HCT116 (cell line): Measurements from ENCODE around the gene MYBPHL. TPM values are rescaled to one million over a fixed set of nuclear protein-coding genes. Genes with fewer than 3 reads are reported as not detected.

ENCODE experiments used
- ATAC-seq: fragments of 200-7000 bp; cut with Tn5 transposase; 2 replicates; pipeline ENCODE4 v1.9.1; 2020; ENCODE audit warnings: mild to moderate bottlenecking, moderate library complexity
- BruUV-seq: library from RNA; stranded (reverse); fragments of 400-500 nt; replicated peaks from 2 replicates; lab custom pipeline; 2021; lab: Mats Ljungman, UMichigan
- CTCF ChIA-PET: fragments of 300-600 bp; sonication (Branson Sonifier 250); formaldehyde crosslinking; loops from one replicate; lab custom pipeline; 2021; ENCODE audit warnings: antibody characterized with exemption; lab: Charles Lee
- POLR2A ChIA-PET: fragments of 300-600, 350-600 bp; sonication (Branson Sonifier 250); formaldehyde crosslinking; loops from one replicate; lab custom pipeline; 2021; ENCODE audit warnings: antibody characterized with exemption; lab: Charles Lee
- RAD21 ChIA-PET, 2 experiments: fragments of 300-600 bp; sonication (Branson Sonifier 250); formaldehyde crosslinking; loops; one replicate each; lab custom pipeline; 2023; ENCODE audit warnings: low total read pairs in 2 of 2; ENCODE audit not compliant: uncharacterized antibody in 2 of 2, unreplicated experiment in 2 of 2, low non-redundant PET in 1 of 2; lab: Charles Lee
- DNase-seq: peaks from one replicate; pipeline ENCODE4 v3.0.0-alpha.2; 2010; ENCODE audit warnings: low read depth, low spot score
- H2AFZ ChIP-seq: fragments of 200-600 bp; shearing (Covaris generic), sonication (generic); 2 replicates; pipeline ENCODE4 v1.6.1; 2017; ENCODE audit warnings: low read depth, mixed run types, mixed read lengths, antibody characterized with exemption, low read length; ENCODE audit not compliant: poor library complexity, severe bottlenecking
- H3K27ac ChIP-seq: 2 replicates; pipeline ENCODE4 v1.5.1; 2012; ENCODE audit warnings: low read depth, low read length
- H3K27me3 ChIP-seq: fragments of 200-600 bp; sonication (generic); 2 replicates; pipeline ENCODE4 v1.6.1; 2016; ENCODE audit warnings: mixed run types, low read length, mixed read lengths; ENCODE audit not compliant: insufficient read depth
- H3K36me3 ChIP-seq, 2 experiments: fragments of 200-500 bp in 1 of 2; fragments of 200-600 bp in 1 of 2; sonication (Bioruptor generic) in 1 of 2; sonication (generic) in 1 of 2; 2 replicates each; pipeline versions ENCODE4 v1.5.1 to v1.6.1; 2014 to 2016; ENCODE audit warnings: low read length in 2 of 2, inconsistent platforms in 1 of 2, mixed read lengths in 1 of 2, mixed run types in 1 of 2; ENCODE audit not compliant: insufficient read depth in 2 of 2, control insufficient read depth in 1 of 2
- H3K4me1 ChIP-seq, 2 experiments: fragments of 200-600 bp in 1 of 2; sonication (generic) in 1 of 2; 2 replicates each; pipeline versions ENCODE4 v1.5.1 to v1.6.1; 2012 to 2017; ENCODE audit warnings: low read length in 2 of 2, inconsistent platforms in 1 of 2, mild to moderate bottlenecking in 1 of 2, mixed read lengths in 1 of 2, mixed run types in 1 of 2, moderate library complexity in 1 of 2; ENCODE audit not compliant: insufficient read depth in 2 of 2, control insufficient read depth in 1 of 2
- H3K4me2 ChIP-seq: fragments of 200-600 bp; sonication (generic); 2 replicates; pipeline ENCODE4 v1.6.1; 2017; ENCODE audit warnings: mixed run types, low read length, mixed read lengths
- H3K4me3 ChIP-seq, 2 experiments: fragments of 200-600 bp in 1 of 2; sonication (generic) in 1 of 2; replicated peaks in 1 of 2; 2 replicates each; pipeline ENCODE4 v1.5.1; 2011 to 2016; ENCODE audit warnings: low read length in 2 of 2, control low read depth in 1 of 2, low read depth in 1 of 2, mild to moderate bottlenecking in 1 of 2, mixed read lengths in 1 of 2, mixed run types in 1 of 2
- H3K79me2 ChIP-seq: fragments of 200-600 bp; sonication (generic); 2 replicates; pipeline ENCODE4 v1.6.1; 2017; ENCODE audit warnings: mild to moderate bottlenecking, mixed run types, low read length, moderate library complexity, mixed read lengths; ENCODE audit not compliant: insufficient read depth
- H3K9ac ChIP-seq: fragments of 200-600 bp; sonication (generic); 2 replicates; pipeline ENCODE4 v1.6.1; 2016; ENCODE audit warnings: low read length, mixed read lengths
- H3K9me2 ChIP-seq: fragments of 200-600 bp; sonication (generic), shearing (Covaris generic); 2 replicates; pipeline ENCODE4 v1.6.1; 2017; ENCODE audit warnings: mixed run types, mild to moderate bottlenecking, moderate library complexity; ENCODE audit not compliant: insufficient read depth
- H3K9me3 ChIP-seq, 2 experiments: fragments of 200-500 bp in 1 of 2; fragments of 200-600 bp in 1 of 2; sonication (Bioruptor generic) in 1 of 2; sonication (generic) in 1 of 2; 2 replicates each; pipeline ENCODE4 v1.6.1; 2014 to 2017; ENCODE audit warnings: low read length in 2 of 2, mixed read lengths in 2 of 2, inconsistent platforms in 1 of 2, low read depth in 1 of 2, mild to moderate bottlenecking in 1 of 2, mixed run types in 1 of 2, moderate library complexity in 1 of 2; ENCODE audit not compliant: control insufficient read depth in 1 of 2, insufficient read depth in 1 of 2
- H4K20me1 ChIP-seq: fragments of 200-600 bp; sonication (generic), shearing (Covaris generic); 2 replicates; pipeline ENCODE4 v1.6.1; 2017; ENCODE audit warnings: mixed run types, mild to moderate bottlenecking, moderate library complexity; ENCODE audit not compliant: insufficient read depth
- ATF3 ChIP-seq: IDR thresholded peaks from 2 replicates; pipeline ENCODE4 v1.6.1; 2012
- EGR1 ChIP-seq: IDR thresholded peaks from 2 replicates; pipeline ENCODE4 v1.6.1; 2012; ENCODE audit warnings: low read depth
- ELF1 ChIP-seq: IDR thresholded peaks from 2 replicates; pipeline ENCODE4 v1.6.1; 2012; ENCODE audit warnings: low read depth, borderline replicate concordance
- POLR2AphosphoS5 ChIP-seq: IDR thresholded peaks from 2 replicates; pipeline ENCODE4 v1.6.1; 2011; ENCODE audit warnings: mild to moderate bottlenecking, low read depth, low read length, moderate library complexity
- SIN3A ChIP-seq: IDR thresholded peaks from 2 replicates; pipeline ENCODE4 v1.6.1; 2012; ENCODE audit warnings: low read depth
- TCF7L2 ChIP-seq: IDR thresholded peaks from 2 replicates; pipeline ENCODE4 v1.7.0; 2011; ENCODE audit warnings: borderline replicate concordance, inconsistent platforms; ENCODE audit not compliant: insufficient read depth, insufficient read length; ENCODE audit errors: extremely low read depth
- YY1 ChIP-seq: IDR thresholded peaks from 2 replicates; pipeline ENCODE4 v1.6.1; 2011; ENCODE audit warnings: low read length, low read depth, moderate library complexity, mild to moderate bottlenecking; ENCODE audit not compliant: insufficient replicate concordance; ENCODE audit errors: extremely low read depth
- ZFX ChIP-seq: fragments of 450-650 bp; IDR thresholded peaks from 2 replicates; pipeline ENCODE4 v1.6.1; 2017
- intact Hi-C: fragments of 100-400 bp; cut with micrococcal nuclease; formaldehyde crosslinking; loops from 2 replicates; pipeline ENCODE4 v1.10.0; 2022
- total RNA-seq: library from RNA; stranded (reverse); gene quantifications from one replicate; pipeline ENCODE4 v1.2.1, GENCODE V29; 2021; ENCODE audit not compliant: unreplicated experiment
- TF ChIP-seq, protein P1 (sequence below): IDR thresholded peaks from 2 replicates; pipeline ENCODE4 v1.6.1; 2012; ENCODE audit warnings: low read depth

Gene MYBPHL
- total RNA-seq, 1 experiment from 2014 or later, result 1.0 TPM

DNA sequence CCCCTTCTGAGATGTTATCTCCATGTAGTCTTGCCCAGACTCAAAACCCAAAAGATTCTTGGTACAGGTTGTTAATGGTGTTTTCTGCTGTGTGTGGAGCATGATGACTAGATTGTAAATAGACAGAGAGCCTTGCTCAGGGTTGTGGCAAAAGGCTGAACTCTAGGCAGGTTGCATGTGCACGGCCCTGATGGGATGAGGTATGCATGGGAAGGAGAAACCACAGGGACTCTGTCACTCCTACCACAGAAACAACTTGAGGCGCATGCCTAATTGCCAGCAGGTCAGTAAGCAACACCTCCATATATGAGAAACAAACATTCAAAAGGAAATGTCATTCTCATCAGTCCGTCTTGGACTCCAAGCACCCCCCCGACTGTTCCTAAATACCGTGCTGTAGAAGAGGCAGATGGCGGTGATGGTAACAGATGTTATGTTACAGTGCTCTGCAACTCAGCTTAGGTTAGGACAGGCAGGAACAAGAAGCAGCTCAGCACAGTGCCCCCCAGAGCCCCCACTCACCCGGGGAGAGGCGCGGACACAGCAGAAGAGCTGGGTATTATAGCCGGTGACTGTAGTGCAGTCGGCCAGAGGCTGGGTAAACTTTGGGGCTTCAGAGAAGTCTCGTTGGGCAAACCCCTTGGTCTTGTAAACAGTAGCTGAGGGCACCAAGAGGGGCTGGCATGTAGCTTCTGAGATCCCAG lies 10.9 kb downstream of the MYBPHL start:
- Histone ChIP-seq H3K4me3 (no peak overlapping the region), H3K79me2 (no peaks in the 10 kb centered on the region), H2AFZ (no peak overlapping the region), H3K27ac (no peak overlapping the region), H3K4me2 (no peak overlapping the region), H3K9me2 (no peaks in the 10 kb centered on the region), H3K27me3 (peaks cover 4% of the 10 kb centered on the region; the same call in 1 of the 2 replicates), H4K20me1 (no peaks in the 10 kb centered on the region), H3K4me1 (peaks cover 6 to 15% of the 10 kb centered on the region in 2 experiments; a peak in 3 of 4 replicates), H3K9ac (no peak overlapping the region), H3K36me3 (no peaks in the 10 kb centered on the region), H3K9me3 (no peaks in the 10 kb centered on the region)
- no TSS peak for BruUV-seq
- TF ChIP-seq YY1 (no peak), SIN3A (no peak), POLR2AphosphoS5 (no peak), ATF3 (no peak), EGR1 (no peak), ELF1 (no peak), ZFX (no peak), TCF7L2 (no peak)
- TF ChIP-seq, protein P1, sequence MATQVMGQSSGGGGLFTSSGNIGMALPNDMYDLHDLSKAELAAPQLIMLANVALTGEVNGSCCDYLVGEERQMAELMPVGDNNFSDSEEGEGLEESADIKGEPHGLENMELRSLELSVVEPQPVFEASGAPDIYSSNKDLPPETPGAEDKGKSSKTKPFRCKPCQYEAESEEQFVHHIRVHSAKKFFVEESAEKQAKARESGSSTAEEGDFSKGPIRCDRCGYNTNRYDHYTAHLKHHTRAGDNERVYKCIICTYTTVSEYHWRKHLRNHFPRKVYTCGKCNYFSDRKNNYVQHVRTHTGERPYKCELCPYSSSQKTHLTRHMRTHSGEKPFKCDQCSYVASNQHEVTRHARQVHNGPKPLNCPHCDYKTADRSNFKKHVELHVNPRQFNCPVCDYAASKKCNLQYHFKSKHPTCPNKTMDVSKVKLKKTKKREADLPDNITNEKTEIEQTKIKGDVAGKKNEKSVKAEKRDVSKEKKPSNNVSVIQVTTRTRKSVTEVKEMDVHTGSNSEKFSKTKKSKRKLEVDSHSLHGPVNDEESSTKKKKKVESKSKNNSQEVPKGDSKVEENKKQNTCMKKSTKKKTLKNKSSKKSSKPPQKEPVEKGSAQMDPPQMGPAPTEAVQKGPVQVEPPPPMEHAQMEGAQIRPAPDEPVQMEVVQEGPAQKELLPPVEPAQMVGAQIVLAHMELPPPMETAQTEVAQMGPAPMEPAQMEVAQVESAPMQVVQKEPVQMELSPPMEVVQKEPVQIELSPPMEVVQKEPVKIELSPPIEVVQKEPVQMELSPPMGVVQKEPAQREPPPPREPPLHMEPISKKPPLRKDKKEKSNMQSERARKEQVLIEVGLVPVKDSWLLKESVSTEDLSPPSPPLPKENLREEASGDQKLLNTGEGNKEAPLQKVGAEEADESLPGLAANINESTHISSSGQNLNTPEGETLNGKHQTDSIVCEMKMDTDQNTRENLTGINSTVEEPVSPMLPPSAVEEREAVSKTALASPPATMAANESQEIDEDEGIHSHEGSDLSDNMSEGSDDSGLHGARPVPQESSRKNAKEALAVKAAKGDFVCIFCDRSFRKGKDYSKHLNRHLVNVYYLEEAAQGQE, result no peak
- ChIA-PET RAD21 (no interaction called here), POLR2A (interaction anchor here (0.9 kb wide), 1 partner anchor 13 kb away, joined by 3 read pairs; the partner anchor contains the start of gene PSRC1), CTCF (no interaction called here)
- ATAC-seq (no peak), DNase-seq (no peak)
- intact Hi-C loops, result no loop called here
